Thyroid gland (tissue), 4 donors: ENCODE data around the gene ZNF385B.

Experiments
- POLR2A ChIP-seq, 2 donors: fragments of 450-650 bp; IDR thresholded peaks; one replicate each; pipeline ENCODE4 v1.6.1; 2017; ENCODE audit warnings: antibody characterized with exemption in 2 of 2, mild to moderate bottlenecking in 2 of 2, moderate library complexity in 1 of 2
- TF ChIP-seq, protein P1 (sequence below), 6 experiments: fragments of 200-600 bp in 3 of 6; fragments of 450-650 bp in 3 of 6; sonication (generic) in 3 of 6; IDR thresholded peaks; one replicate each; pipeline ENCODE4 v1.5.1; 2016 to 2019; ENCODE audit warnings: antibody characterized with exemption in 6 of 6, mild to moderate bottlenecking in 2 of 6, inconsistent platforms in 1 of 6, moderate library complexity in 1 of 6

DNA sequence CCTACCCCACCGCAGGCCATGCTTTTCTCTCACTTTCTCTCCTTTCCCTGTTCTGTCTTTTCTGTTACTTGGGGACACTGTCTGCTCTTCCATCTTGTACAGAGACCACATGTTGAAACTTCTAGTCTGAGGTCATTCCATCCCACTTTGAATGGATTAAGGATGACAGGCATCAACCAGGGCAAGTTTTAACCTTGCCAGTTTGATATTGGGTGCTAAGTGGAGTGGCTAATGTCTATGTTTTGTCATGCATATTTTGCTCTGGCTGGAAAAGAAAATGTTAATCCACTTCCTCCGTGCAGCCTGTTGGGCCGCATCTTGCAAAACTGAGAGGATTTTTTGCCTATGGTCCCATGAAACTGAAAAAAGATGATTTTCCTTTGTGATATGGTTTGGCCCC lies 391.3 kb downstream of the ZNF385B start:
- TF ChIP-seq, protein P1, sequence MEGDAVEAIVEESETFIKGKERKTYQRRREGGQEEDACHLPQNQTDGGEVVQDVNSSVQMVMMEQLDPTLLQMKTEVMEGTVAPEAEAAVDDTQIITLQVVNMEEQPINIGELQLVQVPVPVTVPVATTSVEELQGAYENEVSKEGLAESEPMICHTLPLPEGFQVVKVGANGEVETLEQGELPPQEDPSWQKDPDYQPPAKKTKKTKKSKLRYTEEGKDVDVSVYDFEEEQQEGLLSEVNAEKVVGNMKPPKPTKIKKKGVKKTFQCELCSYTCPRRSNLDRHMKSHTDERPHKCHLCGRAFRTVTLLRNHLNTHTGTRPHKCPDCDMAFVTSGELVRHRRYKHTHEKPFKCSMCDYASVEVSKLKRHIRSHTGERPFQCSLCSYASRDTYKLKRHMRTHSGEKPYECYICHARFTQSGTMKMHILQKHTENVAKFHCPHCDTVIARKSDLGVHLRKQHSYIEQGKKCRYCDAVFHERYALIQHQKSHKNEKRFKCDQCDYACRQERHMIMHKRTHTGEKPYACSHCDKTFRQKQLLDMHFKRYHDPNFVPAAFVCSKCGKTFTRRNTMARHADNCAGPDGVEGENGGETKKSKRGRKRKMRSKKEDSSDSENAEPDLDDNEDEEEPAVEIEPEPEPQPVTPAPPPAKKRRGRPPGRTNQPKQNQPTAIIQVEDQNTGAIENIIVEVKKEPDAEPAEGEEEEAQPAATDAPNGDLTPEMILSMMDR (IDR thresholded peaks at IDR 0.05), result no peak
- no peak for TF ChIP-seq POLR2A (IDR thresholded peaks at IDR 0.05)
